OCI-LY3 (cell line): Measurements from ENCODE around the gene POLR3B.

Source experiments
- EZH2phosphoT487 ChIP-seq: fragments of 200-600 bp; shearing (Covaris generic); IDR thresholded peaks from 2 replicates; pipeline ENCODE4 v1.6.1; 2018; ENCODE audit warnings: antibody characterized with exemption, mixed run types, low read depth
- TF ChIP-seq, protein P1 (sequence below): fragments of 200-600, 300-600 bp; sonication (generic); IDR thresholded peaks from 2 replicates; pipeline ENCODE4 v1.5.1; 2014; ENCODE audit warnings: antibody characterized with exemption, low read length, low read depth

DNA sequence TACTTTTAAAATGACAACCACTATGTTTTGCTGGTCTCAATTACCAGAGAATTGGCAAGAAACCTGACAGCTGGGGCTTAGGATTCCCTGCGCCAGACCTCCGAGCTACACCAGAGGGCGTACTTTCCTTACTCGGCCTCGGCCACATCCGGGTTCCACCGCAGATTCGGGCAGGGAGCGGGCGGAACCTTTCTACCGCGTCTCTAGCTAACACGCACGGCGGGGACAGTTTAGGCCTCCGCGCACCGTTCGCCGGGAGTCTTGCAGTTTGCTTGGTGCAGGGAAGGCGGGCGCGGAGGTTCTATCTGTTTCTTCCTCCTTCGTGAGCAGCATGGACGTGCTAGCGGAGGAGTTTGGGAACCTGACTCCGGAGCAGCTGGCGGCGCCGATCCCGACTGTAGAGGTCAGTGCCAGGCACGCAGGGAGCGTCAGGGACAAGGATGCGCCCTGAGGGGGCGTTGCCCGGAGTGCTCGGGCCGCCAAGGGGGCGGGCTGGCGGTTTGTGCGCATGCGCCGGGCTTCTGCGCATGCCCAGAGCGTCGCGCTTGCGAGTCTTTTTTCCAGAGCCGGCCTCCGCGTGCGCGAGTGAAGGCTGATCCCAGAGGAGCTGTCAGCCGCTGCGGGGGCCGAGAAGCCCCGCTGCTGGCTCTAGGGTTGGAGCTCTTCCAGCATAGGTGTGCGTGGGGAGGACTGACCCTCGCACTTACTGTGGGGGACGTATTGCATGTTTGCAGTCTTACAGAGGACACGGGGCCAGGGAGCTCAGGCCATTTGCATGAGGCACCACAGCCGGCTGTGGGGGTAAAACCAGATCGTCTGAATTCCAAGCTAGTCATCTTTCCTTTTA is at the start of gene POLR3B:
- TF ChIP-seq, protein P1, sequence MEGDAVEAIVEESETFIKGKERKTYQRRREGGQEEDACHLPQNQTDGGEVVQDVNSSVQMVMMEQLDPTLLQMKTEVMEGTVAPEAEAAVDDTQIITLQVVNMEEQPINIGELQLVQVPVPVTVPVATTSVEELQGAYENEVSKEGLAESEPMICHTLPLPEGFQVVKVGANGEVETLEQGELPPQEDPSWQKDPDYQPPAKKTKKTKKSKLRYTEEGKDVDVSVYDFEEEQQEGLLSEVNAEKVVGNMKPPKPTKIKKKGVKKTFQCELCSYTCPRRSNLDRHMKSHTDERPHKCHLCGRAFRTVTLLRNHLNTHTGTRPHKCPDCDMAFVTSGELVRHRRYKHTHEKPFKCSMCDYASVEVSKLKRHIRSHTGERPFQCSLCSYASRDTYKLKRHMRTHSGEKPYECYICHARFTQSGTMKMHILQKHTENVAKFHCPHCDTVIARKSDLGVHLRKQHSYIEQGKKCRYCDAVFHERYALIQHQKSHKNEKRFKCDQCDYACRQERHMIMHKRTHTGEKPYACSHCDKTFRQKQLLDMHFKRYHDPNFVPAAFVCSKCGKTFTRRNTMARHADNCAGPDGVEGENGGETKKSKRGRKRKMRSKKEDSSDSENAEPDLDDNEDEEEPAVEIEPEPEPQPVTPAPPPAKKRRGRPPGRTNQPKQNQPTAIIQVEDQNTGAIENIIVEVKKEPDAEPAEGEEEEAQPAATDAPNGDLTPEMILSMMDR, result peak; percentile 85
- TF ChIP-seq EZH2phosphoT487, result no peak
